Fibroblast of lung (primary cell): ENCODE data around the gene CDS1. TPM values are rescaled to one million over a fixed set of nuclear protein-coding genes. Genes with fewer than 3 reads are reported as not detected.

Source experiments
- DNase-seq, 2 donors: peaks; one replicate each; pipeline versions ENCODE4 v3.0.0 to v3.0.0-alpha.2; 2010; ENCODE audit warnings: low read depth in 2 of 2
- H2AFZ ChIP-seq: 2 replicates; pipeline ENCODE4 v1.5.1; 2012; ENCODE audit warnings: low read length, control low read depth, inconsistent platforms
- H3K27ac ChIP-seq: 2 replicates; pipeline ENCODE4 v1.5.1; 2011; ENCODE audit warnings: low read length, control low read depth; ENCODE audit not compliant: insufficient read depth
- H3K27me3 ChIP-seq: 2 replicates; pipeline ENCODE4 v1.5.1; 2011; ENCODE audit warnings: mild to moderate bottlenecking, low read length; ENCODE audit not compliant: control insufficient read depth, insufficient read depth
- H3K36me3 ChIP-seq: 2 replicates; pipeline ENCODE4 v1.5.1; 2011; ENCODE audit warnings: low read length; ENCODE audit not compliant: control insufficient read depth, insufficient read depth
- H3K4me1 ChIP-seq: 2 replicates; pipeline ENCODE4 v1.5.1; 2011; ENCODE audit warnings: low read length; ENCODE audit not compliant: control insufficient read depth, insufficient read depth; ENCODE audit errors: extremely low read depth
- H3K4me2 ChIP-seq: 2 replicates; pipeline ENCODE4 v1.5.1; 2011; ENCODE audit warnings: low read length, control low read depth; ENCODE audit not compliant: insufficient read depth; ENCODE audit errors: extremely low read depth
- H3K4me3 ChIP-seq, 4 experiments: fragments of 200-600 bp in 1 of 4; sonication (generic) in 1 of 4; replicated peaks in 1 of 4; 2 replicates each; pipeline ENCODE4 v1.5.1; 2011 to 2016; ENCODE audit warnings: low read length in 4 of 4, low read depth in 3 of 4, mild to moderate bottlenecking in 3 of 4, control low read depth in 2 of 4, inconsistent platforms in 1 of 4, mixed read lengths in 1 of 4; ENCODE audit not compliant: insufficient read depth in 1 of 4; ENCODE audit errors: control extremely low read depth in 1 of 4
- H3K79me2 ChIP-seq: 2 replicates; pipeline ENCODE4 v1.5.1; 2012; ENCODE audit warnings: mild to moderate bottlenecking, low read length, inconsistent platforms; ENCODE audit not compliant: control insufficient read depth, insufficient read depth
- H3K9ac ChIP-seq: 2 replicates; pipeline ENCODE4 v1.5.1; 2011; ENCODE audit warnings: mild to moderate bottlenecking, low read length, control low read depth; ENCODE audit not compliant: insufficient read depth
- H3K9me3 ChIP-seq: 2 replicates; pipeline ENCODE4 v1.5.1; 2012; ENCODE audit warnings: low read depth, low read length; ENCODE audit not compliant: control insufficient read depth, insufficient read depth
- H4K20me1 ChIP-seq: 2 replicates; pipeline ENCODE4 v1.5.1; 2011; ENCODE audit warnings: low read length; ENCODE audit not compliant: control insufficient read depth, insufficient read depth; ENCODE audit errors: extremely low read depth
- CTCF ChIP-seq, 2 donors: IDR thresholded peaks in 1 of 2; conservative IDR thresholded peaks in 1 of 2; 1 replicate in 1 of 2; 2 replicates in 1 of 2; pipeline ENCODE4 v1.5.1; 2011 to 2012; ENCODE audit warnings: low read length in 2 of 2, control low read depth in 1 of 2, inconsistent platforms in 1 of 2, low read depth in 1 of 2, mild to moderate bottlenecking in 1 of 2
- EZH2 ChIP-seq: IDR thresholded peaks from 2 replicates; pipeline ENCODE4 v1.5.1; 2012; ENCODE audit warnings: low read length, control low read depth, mild to moderate bottlenecking; ENCODE audit errors: missing control alignments
- polyA plus RNA-seq, 2 donors: library from polyadenylated mRNA; depleted of rRNA in 1 of 2; stranded (reverse) in 1 of 2; unstranded in 1 of 2; fragments of >200 nt; gene quantifications; 2 replicates each; pipeline ENCODE4 v1.2.1, GENCODE V29; 2011 to 2012; ENCODE audit warnings: missing spikeins in 1 of 2
- total RNA-seq: library from RNA; depleted of rRNA; stranded (reverse); fragments of >200 nt; gene quantifications from 2 replicates; pipeline ENCODE4 v1.2.1, GENCODE V29; 2014

The CDS1 gene
- total and polyA plus RNA-seq, 2 donors (not counting 1 experiment from before 2014, with no cell fraction given) = 0.08 to 0.33 TPM

- no peaks in the 10 kb centered on the region for H4K20me1 ChIP-seq
- H3K27me3 ChIP-seq = no peaks in the 10 kb centered on the region
- peaks cover 2% of the 10 kb centered on the region for H3K4me1 ChIP-seq
- DNase-seq = peak in 1 of 2 donors; percentile 11
- TF ChIP-seq CTCF (conservative IDR thresholded peaks at IDR 0.05 in 1 of 2, IDR thresholded peaks at IDR 0.05 in 1 of 2; ENCODE audit: low read depth in 1 of 2, low read length in 2 of 2) (no peak), EZH2 (no peak)
- H3K4me2 ChIP-seq = no peak overlapping the region
- H3K36me3 ChIP-seq = no peaks in the 10 kb centered on the region
- H3K9me3 ChIP-seq = no peaks in the 10 kb centered on the region
- no peaks in the 10 kb centered on the region for H3K79me2 ChIP-seq
- no peak overlapping the region for H3K9ac ChIP-seq
- H2AFZ ChIP-seq = no peak overlapping the region
- no peak overlapping the region for H3K4me3 ChIP-seq
- H3K27ac ChIP-seq = no peak overlapping the region
Observed at GRCh38 chr4:84651499-84651898, 68.6 kb downstream of the CDS1 start.

GRCh38 chr4:84652478-84652877 lies 69.6 kb downstream of the CDS1 start:
- H3K36me3 ChIP-seq = no peaks in the 10 kb centered on the region
- no peak for TF ChIP-seq EZH2
- TF ChIP-seq CTCF (conservative IDR thresholded peaks at IDR 0.05 in 1 of 2, IDR thresholded peaks at IDR 0.05 in 1 of 2; ENCODE audit: low read depth in 1 of 2, low read length in 2 of 2) = no peak
- H3K27ac ChIP-seq = no peak overlapping the region
- no peak overlapping the region for H2AFZ ChIP-seq
- DNase-seq = no peak
- H3K4me2 ChIP-seq = no peak overlapping the region
- H3K4me1 ChIP-seq = no peaks in the 10 kb centered on the region
- H3K79me2 ChIP-seq = no peaks in the 10 kb centered on the region
- H3K9me3 ChIP-seq = no peaks in the 10 kb centered on the region
- H3K9ac ChIP-seq = no peak overlapping the region
- H3K27me3 ChIP-seq = no peaks in the 10 kb centered on the region
- no peak overlapping the region for H3K4me3 ChIP-seq
- no peaks in the 10 kb centered on the region for H4K20me1 ChIP-seq

DNA sequence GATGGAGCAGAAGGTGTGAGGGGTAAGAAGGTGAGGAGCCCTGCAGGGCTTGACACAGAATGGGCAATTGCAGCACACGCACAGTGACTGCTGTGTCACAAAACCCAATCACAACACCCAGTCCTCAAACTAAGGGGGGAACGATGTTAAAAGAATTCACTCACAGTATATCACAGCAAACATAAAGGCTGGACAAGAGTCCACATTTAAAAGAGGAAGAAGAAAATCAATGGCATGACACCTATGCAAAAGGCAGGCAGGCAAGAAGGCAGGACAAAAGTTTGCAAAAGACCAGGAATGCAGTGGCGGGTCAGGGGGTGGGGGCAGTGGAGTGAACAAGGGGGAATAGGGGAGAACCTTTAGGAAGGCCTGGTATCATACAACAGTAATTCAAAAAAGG lies 77.7 kb downstream of the CDS1 start:
- TF ChIP-seq CTCF (conservative IDR thresholded peaks at IDR 0.05 in 1 of 2, IDR thresholded peaks at IDR 0.05 in 1 of 2; ENCODE audit: low read depth in 1 of 2, low read length in 2 of 2) (no peak), EZH2 (no peak)
- H2AFZ ChIP-seq = no peak overlapping the region

More for the DNA sequence above, 77.7 kb downstream of the CDS1 start:
- DNase-seq = no peak
- H3K79me2 ChIP-seq = no peaks in the 10 kb centered on the region
- no peak overlapping the region for H3K27ac ChIP-seq
- H3K4me3 ChIP-seq = no peak overlapping the region
- no peaks in the 10 kb centered on the region for H4K20me1 ChIP-seq
- H3K27me3 ChIP-seq = no peaks in the 10 kb centered on the region
- no peaks in the 10 kb centered on the region for H3K36me3 ChIP-seq
- no peaks in the 10 kb centered on the region for H3K4me1 ChIP-seq
- H3K4me2 ChIP-seq = no peak overlapping the region
- no peak overlapping the region for H3K9ac ChIP-seq
- H3K9me3 ChIP-seq = no peaks in the 10 kb centered on the region
